Caki2 (cell line): Measurements from ENCODE around the gene MUSTN1. TPM values are rescaled to one million over a fixed set of nuclear protein-coding genes. Genes with fewer than 3 reads are reported as not detected.

Experiments
- DNase-seq: peaks from one replicate; pipeline ENCODE4 v3.0.0-alpha.2; 2015; ENCODE audit warnings: low read depth
- in situ Hi-C: cut with HindIII; loops from 2 replicates; pipeline ENCODE4 v1.10.0; 2016; ENCODE audit warnings: low sequenced_read_pairs, low pct_unique_long_range_greater_than_20kb, mixed read lengths
- total RNA-seq: library from RNA; depleted of rRNA; stranded (reverse); fragments of >200 nt; shearing (Covaris generic); gene quantifications from 2 replicates; pipeline ENCODE4 v1.2.3, GENCODE V29; 2014; ENCODE audit warnings: low replicate concordance

Gene MUSTN1
- total RNA-seq, 1 experiment from 2014 or later, result not detected

DNA sequence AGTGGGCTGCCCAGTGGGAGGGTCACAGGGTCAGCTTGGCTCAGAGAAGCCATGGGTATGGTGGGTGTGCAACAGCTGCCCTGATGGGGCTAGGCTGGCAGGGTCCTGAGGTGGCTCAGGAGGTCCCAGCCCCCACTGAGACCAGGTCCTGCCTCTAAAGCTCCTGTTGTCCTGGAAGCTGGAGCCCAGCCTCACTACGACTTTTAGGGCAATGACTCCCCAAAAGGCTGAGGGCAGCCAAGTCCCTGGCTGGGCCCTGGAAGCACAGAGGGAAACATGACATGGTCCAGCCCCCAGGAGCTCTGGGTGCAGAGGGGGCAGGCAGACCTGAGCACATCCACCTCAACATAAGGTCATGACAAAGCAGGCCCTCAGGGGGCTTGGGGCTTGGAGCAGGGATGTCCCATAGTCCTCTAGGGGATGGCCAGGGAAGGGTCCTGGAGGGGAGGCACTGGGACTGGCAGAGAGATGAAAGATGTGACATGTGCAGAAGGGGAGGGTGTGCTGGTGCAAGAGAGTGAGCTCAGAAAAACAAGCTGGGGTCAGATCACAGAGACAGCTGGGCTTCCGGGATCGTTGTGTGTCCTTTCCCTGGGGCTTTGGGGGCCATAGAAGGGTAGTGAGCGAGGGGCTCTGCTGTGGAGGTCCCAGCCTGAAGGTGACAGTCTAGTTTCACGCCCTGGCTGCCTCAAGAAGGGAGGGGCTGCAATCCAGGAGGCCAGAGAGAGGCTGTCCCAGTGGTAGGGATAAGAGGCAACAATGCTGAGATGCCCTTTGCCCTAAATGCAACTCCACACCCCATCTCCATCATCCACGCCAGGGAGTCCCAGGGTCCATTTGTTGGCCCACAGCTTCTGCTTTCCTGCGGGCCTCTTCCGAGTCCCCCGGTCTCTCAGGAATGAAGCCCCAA is 40.9 kb downstream of the MUSTN1 start:
- in situ Hi-C loops, result no loop called here
- DNase-seq, result no peak

DNA sequence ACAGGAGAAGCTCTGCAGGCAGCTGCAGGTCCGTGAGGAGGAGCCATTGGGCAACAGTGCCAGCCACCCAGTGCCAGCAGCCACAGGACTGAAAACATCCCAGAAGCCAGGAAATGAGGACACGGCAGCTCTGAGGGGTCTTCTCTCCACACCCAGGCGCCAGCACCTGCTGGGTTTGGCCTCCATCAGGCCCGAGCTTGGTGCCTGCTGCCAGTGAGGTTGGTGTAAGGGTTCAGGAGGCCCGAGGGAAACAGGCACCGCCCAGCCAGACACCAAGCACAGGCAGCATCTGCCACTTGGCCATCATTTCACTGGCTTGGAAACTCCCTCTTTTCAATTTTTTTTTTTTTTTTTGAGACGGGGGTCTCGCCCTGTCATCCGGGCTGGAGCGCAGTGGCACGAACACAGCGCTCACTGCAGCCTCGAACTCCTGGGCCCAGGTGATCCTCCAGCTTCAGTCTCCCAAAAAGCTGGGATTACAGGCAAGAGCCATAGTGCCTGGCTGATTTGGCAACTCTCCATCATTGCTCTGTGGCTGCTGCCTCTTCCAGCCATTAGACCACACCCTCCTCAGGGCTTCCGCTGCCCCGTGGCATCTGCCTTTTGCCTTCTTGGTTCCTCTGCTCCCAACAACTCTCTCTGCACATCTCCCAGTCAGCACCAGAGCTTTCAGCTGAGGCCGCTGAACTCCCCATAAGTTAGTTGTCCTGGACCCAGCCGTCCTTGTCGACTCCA is 41.7 kb downstream of the MUSTN1 start:
- no peak for DNase-seq
- in situ Hi-C loops, result no loop called here

DNA sequence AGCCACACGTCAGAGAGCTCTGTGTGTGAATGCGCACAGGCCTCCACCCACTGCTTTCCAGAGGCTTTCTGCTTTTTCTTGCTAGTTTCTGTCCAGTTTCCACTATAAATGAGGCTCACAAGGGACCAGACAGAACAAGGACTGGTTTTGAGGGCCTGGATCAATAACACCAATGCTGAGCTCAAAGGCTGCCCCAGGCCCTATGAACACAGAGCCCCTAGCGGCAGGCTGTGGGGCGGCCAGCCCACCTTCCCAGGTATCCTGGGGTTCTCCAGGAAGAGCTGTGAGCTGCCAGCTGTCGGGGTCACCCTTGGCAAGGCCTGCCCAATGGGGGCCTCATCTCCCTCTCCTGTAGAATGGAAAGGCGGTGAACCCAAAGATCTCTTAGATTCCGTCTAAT is 42.4 kb downstream of the MUSTN1 start:
- DNase-seq, result no peak
- in situ Hi-C loops, result no loop called here

DNA sequence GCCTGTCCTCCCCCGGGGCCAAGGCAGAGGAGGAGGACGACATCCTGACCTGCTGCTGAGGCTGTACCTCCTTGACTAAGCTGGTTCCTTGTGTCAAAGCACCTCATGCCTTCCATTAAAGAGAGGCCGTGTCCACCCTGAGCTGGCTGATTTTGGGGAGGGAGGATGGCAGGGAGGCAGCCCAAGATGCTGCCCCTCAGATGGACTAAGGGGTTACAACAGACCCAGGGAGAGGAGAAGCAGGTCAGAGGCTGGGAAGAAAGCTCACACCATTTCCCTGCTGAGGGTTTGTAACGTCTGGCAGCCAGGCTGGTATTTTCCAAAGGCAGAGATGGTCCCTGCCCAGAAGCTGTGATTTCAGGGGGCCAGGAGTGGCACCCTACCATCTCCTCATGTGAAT is 42.9 kb downstream of the MUSTN1 start:
- in situ Hi-C loops, result no loop called here
- no peak for DNase-seq

DNA sequence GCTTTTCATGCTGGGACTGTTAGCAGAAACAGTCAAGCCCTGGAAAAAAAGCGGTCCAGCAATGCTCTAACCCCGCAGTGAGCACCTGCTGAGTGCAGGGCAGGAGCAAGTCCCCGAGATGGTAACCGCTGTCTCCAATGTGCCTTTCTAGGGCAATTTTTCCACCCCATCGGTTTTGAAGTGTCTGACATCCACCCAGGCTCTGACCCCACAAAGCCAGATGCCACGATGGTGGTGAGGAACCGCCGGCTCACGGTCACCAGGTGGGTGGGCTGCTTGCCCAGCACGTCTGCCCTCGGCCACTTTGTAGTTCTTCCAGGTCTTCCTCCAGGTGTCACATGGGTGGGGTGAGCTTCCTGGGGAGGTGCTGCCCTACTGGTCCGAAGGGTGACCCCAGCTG is 43.5 kb downstream of the MUSTN1 start:
- in situ Hi-C loops, result no loop called here
- DNase-seq, result no peak

DNA sequence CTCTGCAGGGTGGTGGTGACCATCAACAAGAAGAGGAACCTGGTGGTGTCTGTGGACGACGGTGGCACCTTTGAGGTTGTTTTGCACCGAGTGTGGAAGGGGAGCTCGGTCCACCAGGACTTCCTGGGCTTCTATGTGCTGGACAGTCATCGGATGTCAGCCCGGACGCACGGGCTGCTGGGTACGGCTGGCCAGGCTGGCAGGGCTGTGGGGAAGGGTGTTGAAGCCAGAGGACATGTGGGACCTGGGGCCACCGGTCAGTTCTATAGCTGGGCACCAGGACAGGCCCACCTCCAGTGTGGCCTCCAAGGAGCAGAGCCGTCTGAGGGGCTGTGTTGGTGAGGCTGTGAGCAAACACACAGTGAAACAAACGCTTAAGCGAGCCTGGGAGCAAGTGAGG is 44.1 kb downstream of the MUSTN1 start:
- in situ Hi-C loops, result no loop called here
- DNase-seq, result no peak

DNA sequence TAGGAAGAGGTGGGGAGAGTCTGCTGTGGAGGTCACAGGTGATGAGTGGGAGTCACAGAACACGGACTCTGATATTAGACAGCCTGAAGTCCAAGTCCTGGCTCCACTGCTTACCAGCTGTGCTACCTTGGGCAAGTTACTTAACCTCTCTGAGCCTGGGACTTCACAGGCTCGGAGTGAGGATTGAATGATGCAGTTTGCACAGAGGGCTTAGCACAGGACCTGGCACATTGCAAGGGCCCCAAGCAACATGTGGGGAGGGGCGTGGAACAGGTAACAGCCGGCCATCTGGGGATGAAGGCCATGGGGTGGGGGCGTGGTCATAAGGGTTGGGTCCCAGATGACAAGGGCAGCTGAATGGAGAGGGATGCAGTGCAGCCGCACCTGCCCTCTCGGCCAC is 44.5 kb downstream of the MUSTN1 start:
- in situ Hi-C loops, result no loop called here
- no peak for DNase-seq

DNA sequence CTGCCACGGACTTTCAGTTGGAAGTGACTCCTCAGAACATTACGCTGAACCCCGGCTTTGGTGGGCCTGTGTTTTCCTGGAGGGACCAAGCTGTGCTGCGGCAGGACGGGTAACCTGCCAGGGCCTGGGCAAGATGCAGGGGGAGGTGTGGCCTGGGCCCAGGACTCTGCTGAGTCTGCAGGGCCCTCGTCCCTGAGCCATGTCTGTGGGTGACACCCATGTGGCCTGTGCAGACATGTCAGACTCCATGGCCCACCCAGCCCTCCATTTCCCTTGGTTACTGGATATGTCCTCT is 45.1 kb downstream of the MUSTN1 start:
- in situ Hi-C loops, result no loop called here
- no peak for DNase-seq

DNA sequence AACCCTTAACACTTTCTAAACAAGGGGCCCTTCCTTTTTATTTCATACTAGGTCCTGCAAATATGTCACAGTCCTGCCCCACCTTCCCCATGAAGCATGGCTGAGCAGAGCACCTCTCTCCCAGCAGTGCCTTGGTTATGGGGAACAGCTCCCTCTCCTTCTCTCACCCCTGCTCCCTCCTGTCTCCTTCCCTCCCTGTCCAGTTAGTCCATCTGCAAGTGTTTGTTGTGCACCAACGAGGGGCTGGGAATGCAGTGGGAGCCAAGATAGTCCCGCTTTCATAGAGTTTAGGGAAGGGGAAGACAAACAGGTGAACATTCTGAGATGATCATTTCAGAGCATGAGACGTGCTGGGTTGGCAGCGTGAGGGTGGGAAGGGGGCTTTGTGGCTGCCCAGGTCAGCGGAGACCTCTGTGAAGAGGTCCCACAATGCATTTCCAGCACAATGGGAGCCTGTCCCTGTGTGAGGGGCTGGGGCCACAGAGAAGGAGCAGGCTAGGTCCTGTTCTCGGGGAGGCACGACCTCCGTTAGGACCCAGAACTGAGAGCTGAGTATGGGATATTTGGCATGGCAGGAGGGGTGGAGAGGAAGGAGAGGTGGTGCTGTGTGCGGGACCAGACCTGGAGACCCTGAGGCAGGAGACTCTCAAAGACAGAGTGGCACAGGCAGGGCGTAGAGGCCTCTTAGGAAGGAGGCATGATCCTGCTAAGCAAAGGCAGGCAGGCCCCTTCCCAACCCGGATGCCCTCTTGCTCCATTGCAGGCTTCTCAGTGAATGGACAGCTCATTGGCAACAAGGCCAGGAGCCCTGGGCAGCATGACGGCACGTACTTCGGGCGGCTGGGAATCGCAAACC is 45.7 kb downstream of the MUSTN1 start:
- DNase-seq, result no peak
- in situ Hi-C loops, result no loop called here

DNA sequence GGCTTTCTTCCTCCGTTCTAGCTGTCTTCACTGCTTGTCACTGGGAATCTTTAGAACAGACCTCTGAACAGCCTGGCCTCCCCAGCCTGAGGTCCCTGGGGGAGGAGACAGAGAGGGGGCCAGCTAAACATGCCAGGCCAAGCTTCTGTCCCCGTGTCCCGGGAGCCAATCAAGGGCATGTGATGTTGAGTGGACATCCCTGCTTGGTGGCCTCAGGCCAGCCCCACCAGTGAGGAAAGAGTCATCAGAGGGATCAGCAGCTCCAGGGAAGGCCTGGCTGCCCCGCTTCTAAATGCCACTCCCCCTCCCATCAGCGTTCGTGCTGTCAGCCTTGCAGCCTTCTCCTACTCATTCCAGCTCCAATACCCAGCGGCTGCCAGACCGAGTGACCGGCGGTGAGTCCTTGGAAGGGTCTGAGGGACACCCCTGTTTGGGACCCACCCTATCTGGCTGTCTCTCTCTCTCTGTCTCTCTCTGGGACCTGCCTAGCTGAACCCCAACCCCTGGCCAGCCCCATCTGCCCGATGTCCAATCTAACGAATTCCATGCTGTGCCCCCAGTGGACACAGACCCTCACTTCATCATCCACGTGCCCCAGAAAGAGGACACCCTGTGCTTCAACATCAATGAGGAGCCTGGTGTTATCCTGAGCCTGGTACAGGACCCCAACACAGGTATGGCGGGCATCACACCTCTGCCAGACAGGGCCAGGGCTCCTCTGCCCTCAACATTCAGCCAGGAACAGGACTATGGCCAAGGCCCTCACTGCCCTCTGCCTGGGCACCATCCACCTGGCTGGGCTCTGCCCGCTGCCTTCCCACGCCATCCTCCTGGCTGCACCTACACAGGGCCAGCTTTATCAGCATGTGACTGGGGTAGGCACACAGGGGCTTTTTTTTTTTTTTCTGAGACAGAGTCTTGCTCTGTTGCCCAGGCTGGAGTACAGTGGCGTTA is 46.9 kb downstream of the MUSTN1 start:
- DNase-seq, result no peak
- in situ Hi-C loops, result no loop called here

DNA sequence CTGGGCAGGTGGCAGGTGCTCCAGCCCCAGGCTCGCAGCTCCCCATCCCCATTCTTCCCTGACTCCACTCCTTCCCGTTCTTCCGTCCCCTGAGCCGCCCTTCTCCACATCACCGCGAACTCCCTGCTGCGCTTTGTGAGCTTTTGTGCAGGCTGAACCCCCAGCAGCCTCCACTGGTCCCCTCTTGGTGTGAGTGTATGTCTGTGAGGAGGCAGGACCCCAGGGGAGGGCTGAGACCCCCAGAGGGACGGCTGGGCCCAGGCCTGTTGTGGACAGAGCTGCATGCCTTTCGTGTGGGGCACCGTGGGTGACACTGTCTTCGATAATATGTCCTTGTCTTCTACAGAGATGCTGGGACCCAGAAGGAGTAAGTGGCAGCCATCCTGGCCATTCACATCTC is 47.6 kb downstream of the MUSTN1 start:
- in situ Hi-C loops, result no loop called here
- no peak for DNase-seq

DNA sequence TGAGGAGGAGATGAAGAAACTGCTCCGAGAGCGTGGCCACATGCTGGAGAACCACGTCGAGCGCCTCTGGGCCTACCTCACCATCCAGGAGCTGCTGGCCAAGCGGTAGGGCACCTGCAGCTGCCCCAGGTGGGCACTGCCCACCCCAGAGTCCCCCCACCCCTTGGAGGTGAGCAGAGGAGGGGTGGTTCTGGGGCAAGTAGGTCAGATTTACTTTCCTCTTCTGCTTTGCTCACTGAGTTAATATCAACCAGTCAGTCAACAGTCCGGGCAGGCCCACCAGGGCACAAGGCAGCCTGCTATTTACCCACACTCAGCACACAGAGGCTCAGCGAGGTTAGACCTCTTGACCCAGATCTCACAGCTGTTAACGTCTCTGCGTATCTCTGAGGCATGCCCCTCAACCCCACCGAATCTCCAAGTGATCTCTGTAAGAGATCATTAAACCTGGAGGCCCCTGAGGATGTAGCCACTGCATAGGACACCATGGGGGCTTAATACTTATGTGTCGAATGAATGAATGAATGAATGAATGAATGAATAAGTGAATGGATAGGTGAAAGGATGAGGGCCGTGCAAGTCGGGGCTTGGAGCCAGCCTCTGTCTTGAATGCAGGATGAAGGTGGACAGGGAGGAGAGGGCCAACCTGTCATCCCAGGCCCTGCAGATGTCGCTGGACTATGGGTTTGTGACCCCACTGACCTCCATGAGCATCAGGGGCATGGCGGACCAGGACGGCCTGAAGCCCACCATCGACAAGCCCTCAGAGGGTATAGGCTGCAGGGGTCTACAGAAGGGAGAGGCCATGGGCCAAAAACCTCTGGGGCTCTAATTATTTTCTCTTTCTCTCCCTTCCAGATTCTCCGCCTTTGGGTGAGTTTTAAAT is 48.2 kb downstream of the MUSTN1 start:
- in situ Hi-C loops, result no loop called here
- no peak for DNase-seq

DNA sequence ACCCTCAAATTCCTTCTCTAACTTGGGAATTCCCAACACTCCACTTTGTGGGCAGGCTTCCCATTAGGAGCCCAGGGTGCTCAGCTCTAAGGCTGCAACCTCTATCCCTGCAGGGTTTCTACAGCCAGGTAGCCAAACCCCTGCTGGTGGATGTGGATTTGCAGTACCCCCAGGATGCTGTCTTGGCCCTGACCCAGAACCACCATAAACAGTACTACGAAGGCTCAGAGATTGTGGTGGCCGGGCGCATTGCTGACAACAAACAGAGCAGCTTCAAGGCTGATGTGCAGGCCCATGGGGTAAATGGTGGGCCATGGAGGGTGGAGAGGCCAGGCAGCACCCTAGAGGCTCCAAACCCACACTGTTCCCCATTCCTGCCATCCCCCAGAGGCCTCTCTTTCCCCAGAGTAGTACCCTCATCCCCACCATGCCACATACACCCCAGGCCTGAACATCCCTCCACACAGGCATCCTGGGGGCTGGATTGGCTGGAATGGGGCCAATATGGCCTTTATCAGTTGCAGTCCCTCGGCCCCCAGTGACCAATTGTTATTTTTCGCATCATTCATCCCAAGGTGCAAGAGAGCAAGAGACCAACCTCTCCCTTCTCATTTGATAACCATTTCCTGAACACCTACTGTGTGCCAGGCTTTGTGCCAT is 49.8 kb downstream of the MUSTN1 start:
- in situ Hi-C loops, result no loop called here
- no peak for DNase-seq

DNA sequence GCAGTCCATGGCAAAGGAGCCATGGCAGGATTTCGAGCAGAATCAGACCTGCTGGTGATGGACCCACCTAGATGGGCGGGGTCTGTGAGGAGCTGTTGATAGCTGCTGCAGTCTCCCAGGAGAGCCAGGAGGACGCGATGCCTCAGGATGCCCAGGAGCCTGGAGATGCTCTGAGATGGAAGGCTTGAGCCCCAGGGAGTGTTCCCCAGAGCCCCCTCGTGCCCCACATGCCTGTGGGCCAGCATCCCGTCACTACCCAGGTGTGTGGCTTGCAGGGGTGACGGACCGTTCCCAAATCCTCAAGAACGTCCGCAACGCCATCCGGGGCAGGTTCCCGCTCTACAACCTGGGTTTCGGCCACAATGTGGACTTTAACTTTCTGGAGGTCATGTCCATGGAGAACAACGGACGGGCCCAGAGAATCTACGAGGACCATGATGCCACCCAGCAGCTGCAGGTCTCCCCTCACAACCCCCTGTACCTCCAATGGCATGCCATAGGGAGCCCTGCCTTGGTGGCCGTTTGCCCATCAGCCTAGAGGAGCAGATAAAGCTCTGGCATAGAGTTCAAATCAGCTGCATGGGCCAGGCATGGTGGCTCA is 50.7 kb downstream of the MUSTN1 start:
- in situ Hi-C loops, result no loop called here
- no peak for DNase-seq

DNA sequence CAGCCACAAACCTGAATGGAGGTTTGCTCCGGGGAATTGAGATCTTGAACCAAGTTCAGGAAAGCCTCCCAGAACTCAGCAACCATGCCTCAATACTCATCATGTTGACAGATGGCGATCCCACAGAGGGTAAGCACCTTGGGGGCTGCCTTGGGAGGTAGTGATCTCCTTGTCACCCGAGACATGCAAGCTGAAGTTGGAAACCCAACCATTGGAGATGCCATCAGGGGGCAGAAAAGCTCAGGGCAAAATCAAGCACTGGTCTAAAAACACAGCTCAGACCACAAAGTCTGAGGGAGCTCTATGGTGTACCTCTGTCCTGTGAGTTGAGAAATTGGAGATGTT is 51.6 kb downstream of the MUSTN1 start:
- DNase-seq, result no peak
- in situ Hi-C loops, result no loop called here
